Cardiac septum (tissue), 1 donor: ENCODE measurements around the gene SPATA46. TPM values are rescaled to one million over a fixed set of nuclear protein-coding genes. Genes with fewer than 3 reads are reported as not detected.

Source experiments
- DNase-seq: peaks from one replicate; pipeline ENCODE4 v3.0.0-alpha.2; 2020; ENCODE audit warnings: low spot score
- intact Hi-C: fragments of 100-400 bp; cut with DNase I; formaldehyde crosslinking; loops from one replicate; pipeline ENCODE4 v1.14.0; 2022
- microRNA-seq: library from miRNA; unstranded; fragments of <30 nt; microRNA quantifications from one replicate; pipeline ENCODE4 v1.2.0, GENCODE V29; 2020
- total RNA-seq: library from RNA; stranded (reverse); fragmentation: NEBNext Ultra II Directional; extraction: Animal tissue kit (Norgen Biotek cat#: 25700); gene quantifications from one replicate; pipeline ENCODE4 v1.2.1, GENCODE V29; 2021
- donor health status: DM: no; HTN: no; CAD: no.

The SPATA46 gene
- total RNA-seq, 1 donor from 2014 or later, result not detected

- no peak for DNase-seq
- intact Hi-C loops, result no loop called here
Measured at GRCh38 chr1:162327144-162327787, 49.4 kb downstream of the SPATA46 start.

- no peak for DNase-seq
- intact Hi-C loops, result no loop called here
Measured at GRCh38 chr1:162326559-162326958, 50.1 kb downstream of the SPATA46 start.

GRCh38 chr1:162324396-162324795 lies 52.3 kb downstream of the SPATA46 start:
- intact Hi-C loops, result no loop called here
- DNase-seq, result no peak

Small RNA genes lying within 50 kb of the gene (microRNA-seq; reads per million reads assigned to microRNA genes)
- gene MIR556, result 5.8 reads per million, percentile 9 among the genes with 10 or more reads in this experiment

Other genes starting within 250 kb of the SPATA46 start
- gene C1orf226, start 4.9 kb upstream of the SPATA46 start, total RNA-seq, result 2.0 TPM
- not detected for gene SH2D1B, start 35.3 kb upstream of the SPATA46 start, total RNA-seq
- 24.7 TPM for gene UHMK1, start 121.0 kb upstream of the SPATA46 start, total RNA-seq
- gene UAP1, start 184.9 kb upstream of the SPATA46 start, total RNA-seq, result 24.4 TPM